Suprapubic skin (tissue), 4 donors: ENCODE measurements around the gene TIMM23.
"Not testable (repeated sequence)": the region's sequence is repeated elsewhere in the genome, so short reads cannot be mapped to it uniquely, and the experiment has no call there.

Source experiments
- CTCF ChIP-seq, 2 donors: fragments of 200-600 bp in 1 of 2; fragments of 450-650 bp in 1 of 2; sonication (generic) in 1 of 2; IDR thresholded peaks; one replicate each; pipeline ENCODE4 v1.5.1; 2016 to 2019; ENCODE audit warnings: antibody characterized with exemption in 2 of 2, mild to moderate bottlenecking in 1 of 2, moderate library complexity in 1 of 2
- POLR2A ChIP-seq, 2 donors: fragments of 450-650 bp; IDR thresholded peaks; one replicate each; pipeline ENCODE4 v1.6.1; 2017; ENCODE audit warnings: antibody characterized with exemption in 2 of 2, mild to moderate bottlenecking in 2 of 2, moderate library complexity in 2 of 2
- POLR2AphosphoS5 ChIP-seq, 3 donors: sonication (generic); formaldehyde crosslinking; IDR thresholded peaks; one replicate each; pipeline ENCODE4 v1.6.1; 2017; ENCODE audit warnings: antibody characterized with exemption in 3 of 3

GRCh38 chr10:45974041-45974440 lies 1.8 kb downstream of the TIMM23 start:
- not testable (repeated sequence) for TF ChIP-seq CTCF, POLR2A, POLR2AphosphoS5 (IDR thresholded peaks at IDR 0.05)
